SKM-1 (cell line): ENCODE results near the gene LCE4A.
"Not testable (repeated sequence)": the region's sequence is repeated elsewhere in the genome, so short reads cannot be mapped to it uniquely, and the experiment has no call there.

ENCODE experiments used
- DNase-seq: peaks from one replicate; lab custom pipeline; 2025; ENCODE audit not compliant: unreplicated experiment; lab: John Stamatoyannopoulos, UW

Gene LCE4A

GRCh38 chr1:152707860-152708259 is at the start of gene LCE4A:
LCE4A (plus strand) TSS chr1:152708160; CDS start chr1:152709076, 916 bp downstream.
- DNase-seq = no peak

- DNase-seq = no peak
These were observed 49.3 kb upstream of the LCE4A start for GRCh38 chr1:152658649-152659048.

GRCh38 chr1:152663098-152663497 is 44.9 kb upstream of the LCE4A start, which contains the start of gene LCE2D:
LCE2D (plus strand) TSS chr1:152663380; CDS start chr1:152664106, 726 bp downstream.
- no peak for DNase-seq

- not testable (repeated sequence) for DNase-seq
These were observed 41.8 kb upstream of the LCE4A start for GRCh38 chr1:152666171-152666570.

- no peak for DNase-seq
These were observed 40.3 kb upstream of the LCE4A start for GRCh38 chr1:152667648-152668047.

GRCh38 chr1:152673016-152673415 is 34.9 kb upstream of the LCE4A start:
- DNase-seq = no peak

- DNase-seq = not testable (repeated sequence)
These were observed 33.0 kb upstream of the LCE4A start, which contains the start of gene LCE2C for GRCh38 chr1:152674983-152675382. LCE2C (plus strand) TSS chr1:152675279; CDS start chr1:152676016, 737 bp downstream.

DNA sequence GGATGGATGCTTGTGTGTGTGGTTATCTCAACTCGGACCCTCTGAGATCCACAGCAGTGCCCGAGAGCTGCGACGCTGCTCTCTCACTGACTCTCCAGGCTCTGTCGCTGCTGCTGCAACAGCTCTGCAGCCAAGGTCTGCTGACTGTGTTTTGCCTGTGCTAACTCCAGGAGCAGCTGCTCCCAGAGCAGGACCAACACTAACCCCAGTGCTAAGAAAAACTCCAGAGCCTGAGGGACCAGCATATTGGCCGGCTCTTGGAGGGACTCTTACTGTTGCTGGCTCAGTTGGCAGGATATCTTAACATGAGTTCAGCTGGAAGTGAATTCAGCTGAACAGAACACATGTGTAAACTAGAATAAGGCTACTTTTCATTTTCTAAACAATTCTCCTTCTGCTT is 28.5 kb upstream of the LCE4A start:
- no peak for DNase-seq

- DNase-seq = no peak
These were observed 26.3 kb upstream of the LCE4A start for GRCh38 chr1:152681616-152682015.

GRCh38 chr1:152683846-152684245 is 24.1 kb upstream of the LCE4A start:
- no peak for DNase-seq

DNA sequence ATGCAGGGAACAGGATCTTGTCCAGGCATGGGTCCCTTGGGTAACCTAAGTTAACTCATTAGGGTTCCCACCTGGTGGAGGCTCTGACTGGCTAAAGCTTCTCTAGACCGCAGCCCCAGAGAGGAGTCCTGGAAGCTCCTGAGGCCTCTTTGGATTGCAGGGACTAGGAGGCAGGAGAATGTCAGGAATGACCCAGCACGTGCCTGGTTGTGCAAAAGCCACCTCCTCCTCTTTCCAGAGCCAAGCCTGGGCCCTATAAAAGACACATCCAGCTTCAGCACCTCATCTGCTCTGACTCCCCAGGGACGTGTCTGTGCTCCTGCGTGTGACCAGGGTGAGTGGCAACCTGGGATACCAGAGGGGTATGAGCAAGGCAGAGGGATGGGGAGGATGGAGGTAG is 22.1 kb upstream of the LCE4A start, which contains the start of gene LCE2B:
Gene LCE2B, plus strand, starts transcription at position 301 of the 400 bp plus-strand sequence. CDS start 721 bp downstream, outside the sequence.
- not testable (repeated sequence) for DNase-seq

DNA sequence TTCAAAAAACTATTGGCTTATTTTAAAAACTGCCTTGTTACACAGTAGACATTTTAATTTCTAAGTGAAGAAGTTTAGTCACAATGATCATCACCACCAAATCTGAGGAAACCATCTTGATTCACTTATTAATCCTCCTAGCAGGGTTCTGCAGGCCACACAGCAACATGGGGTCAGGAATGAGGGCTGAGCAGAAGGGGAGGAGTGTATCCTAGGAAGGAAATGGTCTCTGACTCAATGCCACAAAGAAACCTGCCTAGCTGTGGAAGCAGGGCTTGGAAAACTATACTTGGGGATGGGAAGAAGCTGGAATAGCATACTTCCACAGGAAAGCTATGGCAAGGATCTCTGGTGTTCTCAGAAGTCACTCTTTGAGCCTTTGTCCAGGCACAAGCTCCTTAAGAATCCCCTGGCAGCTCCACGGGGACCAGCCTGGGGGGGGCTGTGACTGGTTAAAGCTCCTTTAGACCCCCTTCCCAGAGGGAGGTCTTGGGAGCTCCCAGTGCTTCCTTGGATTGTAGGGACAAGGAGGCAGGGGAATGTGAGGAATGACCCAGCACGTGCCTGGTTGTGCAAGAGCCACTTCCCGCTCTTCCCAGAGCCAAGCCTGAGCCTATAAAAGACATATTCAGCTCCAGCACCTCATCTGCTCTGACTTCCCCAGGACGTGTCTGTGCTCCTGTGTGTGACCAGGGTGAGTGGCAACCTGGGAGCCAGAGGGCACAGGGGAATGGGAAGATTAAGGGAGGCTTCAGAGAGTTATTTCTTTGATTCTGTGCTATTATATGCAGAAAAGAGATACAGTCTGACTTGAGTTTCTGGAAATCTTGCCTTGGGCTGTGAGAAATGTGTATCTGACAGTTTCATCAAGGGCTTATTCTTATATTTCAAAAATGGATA is 10.0 kb upstream of the LCE4A start, which contains the start of gene LCE2A:
Gene LCE2A, plus strand, starts transcription at position 645 of the 900 bp plus-strand sequence. CDS start 557 bp downstream, outside the sequence.
- DNase-seq = no peak

GRCh38 chr1:152699746-152700145 is 8.2 kb upstream of the LCE4A start:
- DNase-seq = no peak

GRCh38 chr1:152718238-152718637 is 10.3 kb downstream of the LCE4A start:
- no peak for DNase-seq

DNA sequence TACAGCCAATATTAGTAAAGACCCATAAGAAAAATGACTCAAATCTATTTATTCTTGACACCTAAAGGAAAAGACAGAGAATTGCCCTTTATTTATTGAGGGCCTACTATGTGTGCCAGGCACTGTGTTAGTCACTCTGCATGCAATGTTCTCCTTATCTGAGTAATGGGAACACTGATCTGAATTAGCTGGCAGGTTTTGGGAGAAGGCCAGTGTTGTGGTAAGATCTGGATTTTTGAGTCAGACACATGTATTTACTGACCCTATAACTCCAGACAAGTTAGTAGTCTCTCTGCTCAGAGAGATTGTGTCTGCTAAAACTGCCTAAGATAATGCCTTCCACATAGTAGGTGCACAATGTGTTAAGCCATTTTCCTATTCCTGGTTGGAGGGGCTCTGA is 17.3 kb downstream of the LCE4A start:
- DNase-seq = no peak

GRCh38 chr1:152728986-152729385 is 21.0 kb downstream of the LCE4A start:
- no peak for DNase-seq

DNA sequence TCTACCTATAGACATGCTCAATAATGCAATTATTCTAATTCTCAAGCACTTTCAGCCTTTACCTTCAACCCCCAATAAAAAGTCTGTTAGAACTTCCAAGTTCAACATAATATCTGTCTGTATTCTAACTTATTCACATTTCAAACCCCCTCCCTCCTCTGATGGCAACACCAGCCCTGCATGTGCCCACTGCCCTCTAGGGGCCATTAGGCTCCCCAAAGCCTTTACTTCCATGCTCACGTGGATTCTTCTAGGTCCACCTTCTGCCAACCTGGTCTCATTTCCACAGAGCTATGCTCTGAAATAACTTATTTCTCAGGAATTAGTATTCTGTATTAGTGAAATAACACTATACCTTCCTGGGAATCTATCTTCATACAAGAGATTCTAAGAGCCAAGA is 27.7 kb downstream of the LCE4A start:
- DNase-seq = no peak

GRCh38 chr1:152737997-152738396 is 30.0 kb downstream of the LCE4A start:
- DNase-seq = no peak

DNA sequence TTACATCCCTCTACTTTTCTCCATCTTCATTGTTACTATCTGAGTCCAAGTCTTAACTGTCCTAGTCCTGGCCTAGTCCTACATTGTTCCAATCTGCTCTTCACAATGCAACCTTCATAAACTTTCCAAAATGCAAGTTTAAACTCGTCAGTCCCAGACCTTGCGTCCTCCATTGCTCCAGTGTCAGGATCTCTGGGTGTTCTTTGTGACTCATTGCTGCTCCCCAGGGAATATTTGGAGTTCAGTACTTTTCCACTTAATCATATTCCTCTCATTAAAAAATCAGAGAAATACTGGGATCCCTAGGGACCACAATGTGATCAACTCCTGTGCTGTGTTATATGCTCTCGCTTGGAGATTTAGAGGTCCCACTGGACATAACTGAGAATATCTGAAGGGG is 31.9 kb downstream of the LCE4A start:
- no peak for DNase-seq

GRCh38 chr1:152741656-152742055 is 33.7 kb downstream of the LCE4A start:
- no peak for DNase-seq

GRCh38 chr1:152743371-152744145 is 35.6 kb downstream of the LCE4A start:
- no peak for DNase-seq
